SK-N-MC (cell line): ENCODE results near the gene PIAS1.

Source experiments
- EZH2 ChIP-seq: fragments of 200-600 bp; sonication (generic); IDR thresholded peaks from one replicate; pipeline ENCODE4 v1.6.1; 2017; ENCODE audit warnings: antibody characterized with exemption
- FOXP2 ChIP-seq: optimal IDR thresholded peaks from 2 replicates; pipeline ENCODE3; 2011; ENCODE audit warnings: mild to moderate bottlenecking, moderate library complexity; ENCODE audit not compliant: insufficient read depth; ENCODE audit errors: extremely low read length, control extremely low read depth
- POLR2AphosphoS5 ChIP-seq: IDR thresholded peaks from 2 replicates; pipeline ENCODE4 v1.6.1; 2012; ENCODE audit warnings: mild to moderate bottlenecking, low read depth, low read length, borderline replicate concordance

DNA sequence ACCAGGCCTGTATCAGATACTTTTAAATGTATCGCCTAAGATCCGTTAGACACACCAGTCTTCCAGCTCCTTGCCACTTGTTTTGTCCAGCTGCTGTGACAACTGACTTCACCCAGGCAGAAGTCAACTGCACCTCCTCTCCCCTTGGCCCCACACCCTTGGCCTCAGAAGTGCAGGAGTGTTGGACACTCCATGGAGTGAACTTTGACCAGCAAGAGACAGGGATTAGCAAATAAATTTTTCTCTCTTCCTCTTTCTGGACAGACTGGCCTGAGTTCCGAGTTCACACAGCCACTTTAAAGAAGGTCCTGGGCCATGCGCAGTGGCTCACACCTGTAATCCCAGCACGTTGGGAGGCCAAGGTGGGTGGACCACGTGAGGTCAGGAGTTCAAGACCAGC lies 178.3 kb downstream of the PIAS1 start:
- TF ChIP-seq POLR2AphosphoS5 (no peak), EZH2 (no peak), FOXP2 (no peak)
